Fibroblast of pulmonary artery (primary cell): ENCODE data around the gene KCTD16.

Experiments used
- DNase-seq: peaks from one replicate; pipeline ENCODE4 v3.0.0-alpha.2; 2010; ENCODE audit warnings: low read depth
- H3K4me3 ChIP-seq: replicated peaks from 2 replicates; pipeline ENCODE4 v1.5.1; 2011; ENCODE audit warnings: low read depth, mild to moderate bottlenecking, control low read depth, low read length, moderate library complexity
- TF ChIP-seq, protein P1 (sequence below): IDR thresholded peaks from 2 replicates; pipeline ENCODE4 v1.5.1; 2011; ENCODE audit warnings: mild to moderate bottlenecking, control low read depth, low read length, inconsistent platforms; ENCODE audit errors: missing control alignments

Gene KCTD16

DNA sequence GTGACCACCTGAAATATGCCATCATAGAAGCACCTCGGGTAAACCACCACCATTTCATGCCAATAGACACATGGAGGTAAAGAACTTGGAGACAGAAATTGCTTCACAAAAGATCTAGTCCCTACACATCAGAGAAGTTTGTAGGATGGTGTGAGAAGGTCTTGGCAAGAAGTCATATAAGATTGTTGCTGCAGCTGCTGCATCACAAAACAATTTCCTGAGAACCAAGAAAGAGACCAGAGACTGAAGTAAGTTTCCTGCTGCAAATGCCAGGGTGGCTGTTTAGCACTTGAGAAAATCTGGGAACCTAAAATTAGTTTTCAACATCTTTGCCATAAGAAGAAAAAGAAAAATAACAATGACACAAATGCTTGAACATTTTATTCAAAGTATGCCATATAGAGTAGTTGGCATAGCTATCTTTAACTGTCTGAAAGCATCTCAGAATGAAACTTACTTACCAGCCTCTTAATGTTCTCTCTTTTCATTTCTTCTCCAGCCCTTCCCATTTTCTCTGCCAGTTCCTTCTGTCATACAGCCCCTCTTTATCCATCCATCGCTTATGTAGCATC is 114.3 kb downstream of the KCTD16 start:
- peak; percentile 40 for DNase-seq
- H3K4me3 ChIP-seq, result no peak overlapping the region
- TF ChIP-seq, protein P1, sequence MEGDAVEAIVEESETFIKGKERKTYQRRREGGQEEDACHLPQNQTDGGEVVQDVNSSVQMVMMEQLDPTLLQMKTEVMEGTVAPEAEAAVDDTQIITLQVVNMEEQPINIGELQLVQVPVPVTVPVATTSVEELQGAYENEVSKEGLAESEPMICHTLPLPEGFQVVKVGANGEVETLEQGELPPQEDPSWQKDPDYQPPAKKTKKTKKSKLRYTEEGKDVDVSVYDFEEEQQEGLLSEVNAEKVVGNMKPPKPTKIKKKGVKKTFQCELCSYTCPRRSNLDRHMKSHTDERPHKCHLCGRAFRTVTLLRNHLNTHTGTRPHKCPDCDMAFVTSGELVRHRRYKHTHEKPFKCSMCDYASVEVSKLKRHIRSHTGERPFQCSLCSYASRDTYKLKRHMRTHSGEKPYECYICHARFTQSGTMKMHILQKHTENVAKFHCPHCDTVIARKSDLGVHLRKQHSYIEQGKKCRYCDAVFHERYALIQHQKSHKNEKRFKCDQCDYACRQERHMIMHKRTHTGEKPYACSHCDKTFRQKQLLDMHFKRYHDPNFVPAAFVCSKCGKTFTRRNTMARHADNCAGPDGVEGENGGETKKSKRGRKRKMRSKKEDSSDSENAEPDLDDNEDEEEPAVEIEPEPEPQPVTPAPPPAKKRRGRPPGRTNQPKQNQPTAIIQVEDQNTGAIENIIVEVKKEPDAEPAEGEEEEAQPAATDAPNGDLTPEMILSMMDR, result no peak

DNA sequence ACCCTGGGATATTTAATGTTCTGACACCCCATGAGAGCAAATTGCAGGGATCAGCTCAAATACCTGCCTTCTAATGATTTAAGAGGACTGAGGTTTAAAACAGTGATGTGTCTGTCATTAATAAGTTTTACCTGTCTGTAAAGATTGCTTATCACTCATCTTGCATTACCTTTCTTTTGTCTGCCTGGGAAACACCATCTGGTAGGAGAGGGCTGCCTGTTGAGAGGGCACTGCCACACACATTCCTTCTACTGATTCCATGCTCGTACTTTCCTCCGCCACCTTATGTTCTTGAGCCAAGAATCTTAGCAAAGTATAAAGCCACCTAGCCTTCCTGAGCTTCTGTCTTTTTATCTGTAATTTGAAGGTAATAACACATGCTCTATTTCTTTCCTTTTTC is 118.6 kb downstream of the KCTD16 start:
- DNase-seq, result no peak

GRCh38 chr5:144292029-144292428 is 121.4 kb downstream of the KCTD16 start:
- DNase-seq, result no peak
- TF ChIP-seq, protein P1, result no peak

More for the DNA sequence above, 118.6 kb downstream of the KCTD16 start:
- TF ChIP-seq, protein P1, result no peak
- no peak overlapping the region for H3K4me3 ChIP-seq

DNA sequence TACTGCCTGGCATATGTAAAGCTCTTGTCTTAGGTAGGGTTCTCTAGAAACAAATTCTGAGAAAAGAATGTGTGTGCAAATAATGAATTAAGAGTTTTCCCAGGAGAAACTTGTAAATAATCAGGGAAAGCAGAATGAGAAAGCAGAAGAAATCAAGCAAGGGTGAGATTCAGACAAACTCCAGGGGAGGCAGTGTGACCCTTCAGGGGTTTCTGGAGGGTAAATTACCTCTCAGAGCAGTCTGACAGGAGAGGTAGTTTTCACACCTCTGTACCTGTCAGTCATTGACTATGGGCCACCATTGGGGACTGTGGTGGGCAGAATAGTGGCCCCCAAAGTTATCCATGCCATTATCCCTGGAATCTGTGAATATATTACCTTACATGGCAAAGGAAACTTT is 124.6 kb downstream of the KCTD16 start:
- H3K4me3 ChIP-seq, result no peak overlapping the region
- no peak for DNase-seq
- TF ChIP-seq, protein P1, result no peak

More at GRCh38 chr5:144292029-144292428, 121.4 kb downstream of the KCTD16 start:
- no peak overlapping the region for H3K4me3 ChIP-seq

- TF ChIP-seq, protein P1, result no peak
- no peak for DNase-seq
- H3K4me3 ChIP-seq, result no peak overlapping the region
Observed at GRCh38 chr5:144297081-144297480, 126.4 kb downstream of the KCTD16 start.

DNA sequence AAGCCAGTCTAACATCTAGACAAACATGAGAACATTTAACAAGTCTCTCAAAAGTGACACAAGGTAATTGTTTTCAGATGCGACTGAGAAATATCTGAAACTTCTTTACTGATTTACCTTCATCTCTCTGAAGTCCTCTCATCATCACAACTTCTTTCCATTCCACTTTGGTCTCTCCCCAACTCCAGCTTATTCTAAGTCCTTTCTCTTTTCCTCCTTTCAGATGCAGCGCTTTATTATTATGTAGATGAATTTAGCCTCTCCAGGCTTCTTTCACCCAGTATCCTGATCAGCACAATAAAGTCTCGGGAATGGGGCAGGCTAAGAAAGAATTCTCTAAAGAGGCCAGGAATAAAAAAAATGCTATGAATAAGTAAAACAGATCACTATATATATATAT is 128.0 kb downstream of the KCTD16 start:
- TF ChIP-seq, protein P1, result no peak
- no peak for DNase-seq
- H3K4me3 ChIP-seq, result no peak overlapping the region

- TF ChIP-seq, protein P1, result no peak
- no peak for DNase-seq
Observed at GRCh38 chr5:144304688-144305087, 134.0 kb downstream of the KCTD16 start.

More at GRCh38 chr5:144304688-144305087, 134.0 kb downstream of the KCTD16 start:
- no peak overlapping the region for H3K4me3 ChIP-seq
